ENCODE data around the gene MIER3. TPM values are rescaled to one million over a fixed set of nuclear protein-coding genes. Genes with fewer than 3 reads are reported as not detected.

MIER3 gene
- total RNA-seq, 2 donors from 2014 or later = 56.0 to 112 TPM

GRCh38 chr5:56947052-56947451 is 4.9 kb downstream of the MIER3 start:
- Histone ChIP-seq H3K4me3 (no peak overlapping the region), H3K27me3 (no peaks in the 10 kb centered on the region), H3K9ac (ENCODE audit: low read depth in 2 of 2, low read length in 2 of 2) (no peak overlapping the region), H3K36me3 (peaks cover 16% of the 10 kb centered on the region), H3K27ac (no peak overlapping the region), H3K9me3 (no peaks in the 10 kb centered on the region), H3K4me1 (peaks cover 5% of the 10 kb centered on the region)
- no peak for DNase-seq
- intact Hi-C loops (cut with DNase I) = no loop called here
- no peak for TF ChIP-seq CTCF (IDR thresholded peaks at IDR 0.05)

GRCh38 chr5:56941981-56942380 is 9.9 kb downstream of the MIER3 start:
- TF ChIP-seq CTCF (IDR thresholded peaks at IDR 0.05) = no peak
- no peak for DNase-seq
- Histone ChIP-seq H3K27ac (no peak overlapping the region), H3K9ac (ENCODE audit: low read depth in 2 of 2, low read length in 2 of 2) (no peak overlapping the region), H3K9me3 (no peaks in the 10 kb centered on the region), H3K4me1 (no peaks in the 10 kb centered on the region), H3K36me3 (peaks cover 32% of the 10 kb centered on the region), H3K4me3 (no peak overlapping the region), H3K27me3 (no peaks in the 10 kb centered on the region)
- intact Hi-C loops (cut with DNase I) = no loop called here

- H3K9me3 ChIP-seq = no peaks in the 10 kb centered on the region
- peaks cover 24% of the 10 kb centered on the region for H3K36me3 ChIP-seq
- intact Hi-C loops (cut with DNase I) = no loop called here
- TF ChIP-seq CTCF (IDR thresholded peaks at IDR 0.05) = no peak
- H3K27me3 ChIP-seq = no peaks in the 10 kb centered on the region
- DNase-seq = no peak
- H3K27ac ChIP-seq = no peak overlapping the region
- no peak overlapping the region for H3K4me3 ChIP-seq
- H3K9ac ChIP-seq (ENCODE audit: low read depth in 2 of 2, low read length in 2 of 2) = no peak overlapping the region
- H3K4me1 ChIP-seq = no peaks in the 10 kb centered on the region
These were observed 13.1 kb downstream of the MIER3 start for GRCh38 chr5:56938858-56939257.

- no peak for DNase-seq
- intact Hi-C loops (cut with DNase I) = no loop called here
- H3K9ac ChIP-seq (ENCODE audit: low read depth in 2 of 2, low read length in 2 of 2) = no peak overlapping the region
- no peaks in the 10 kb centered on the region for H3K27me3 ChIP-seq
- no peaks in the 10 kb centered on the region for H3K9me3 ChIP-seq
- H3K36me3 ChIP-seq = peaks cover 17% of the 10 kb centered on the region
- no peaks in the 10 kb centered on the region for H3K4me1 ChIP-seq
- no peak overlapping the region for H3K4me3 ChIP-seq
- H3K27ac ChIP-seq = no peak overlapping the region
- TF ChIP-seq CTCF (IDR thresholded peaks at IDR 0.05) = no peak
These were observed 17.6 kb downstream of the MIER3 start for GRCh38 chr5:56934325-56934724.

- no peak for TF ChIP-seq CTCF (IDR thresholded peaks at IDR 0.05)
- no peak overlapping the region for H3K27ac ChIP-seq
- no peak overlapping the region for H3K9ac ChIP-seq (ENCODE audit: low read depth in 2 of 2, low read length in 2 of 2)
- no peaks in the 10 kb centered on the region for H3K27me3 ChIP-seq
- H3K36me3 ChIP-seq = no peaks in the 10 kb centered on the region
- no peak for DNase-seq
- intact Hi-C loops (cut with DNase I) = no loop called here
- H3K4me3 ChIP-seq = no peak overlapping the region
- H3K9me3 ChIP-seq = no peaks in the 10 kb centered on the region
- H3K4me1 ChIP-seq = no peaks in the 10 kb centered on the region
These were observed 29.0 kb downstream of the MIER3 start for GRCh38 chr5:56922922-56923321.
